ENCODE results near the gene CLTRN. TPM values are rescaled to one million over a fixed set of nuclear protein-coding genes. Genes with fewer than 3 reads are reported as not detected.
A peak's percentile ranks its signal among the peaks of the same experiment; 100 is the strongest.
"Not testable (repeated sequence)": the region's sequence is repeated elsewhere in the genome, so short reads cannot be mapped to it uniquely, and the experiment has no call there.

Gene CLTRN
- total RNA-seq, 6 experiments from 2014 or later: 8.8 to 14.0 (median 10.2) TPM

DNA sequence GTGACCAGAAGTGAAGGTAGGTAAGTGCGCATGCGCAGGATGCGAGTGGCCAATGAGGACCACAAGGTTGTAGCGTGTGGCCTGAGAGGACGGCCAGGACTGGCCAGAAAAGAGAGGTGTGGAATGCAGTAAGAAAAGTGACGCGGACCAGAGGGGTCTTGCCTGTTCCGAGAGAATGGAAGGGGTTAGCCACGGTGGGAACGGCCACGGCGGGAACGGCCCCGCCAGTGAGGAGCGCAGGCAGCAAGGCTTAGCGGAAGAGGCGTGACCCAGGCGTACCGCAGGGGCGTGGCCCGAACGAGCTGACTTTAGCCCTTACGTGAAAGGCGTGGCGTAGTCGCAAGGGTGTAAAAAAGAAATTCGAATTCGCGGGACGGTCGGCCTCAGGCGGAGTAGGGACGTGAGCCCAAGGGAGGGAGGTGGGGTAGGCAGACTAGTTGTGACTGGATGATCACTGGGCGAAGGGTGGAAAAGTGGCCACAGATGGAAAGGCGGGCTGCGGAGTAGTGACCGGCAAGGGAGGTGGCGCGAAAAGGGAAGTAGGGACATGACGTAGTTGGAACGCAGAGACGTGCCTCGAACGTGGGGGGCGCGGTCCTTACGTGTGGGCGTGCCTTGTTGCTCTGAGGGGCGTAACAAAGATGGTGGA is 10.4 kb upstream of the CLTRN start:
- ATAC-seq (peak; percentile 90 to 92 (median 92)), DNase-seq (peak; percentile 92 to 96 (median 96))
- peak; percentile 65 for TF ChIP-seq POLR2A (IDR thresholded peaks at IDR 0.05)
- TF ChIP-seq, protein P1, sequence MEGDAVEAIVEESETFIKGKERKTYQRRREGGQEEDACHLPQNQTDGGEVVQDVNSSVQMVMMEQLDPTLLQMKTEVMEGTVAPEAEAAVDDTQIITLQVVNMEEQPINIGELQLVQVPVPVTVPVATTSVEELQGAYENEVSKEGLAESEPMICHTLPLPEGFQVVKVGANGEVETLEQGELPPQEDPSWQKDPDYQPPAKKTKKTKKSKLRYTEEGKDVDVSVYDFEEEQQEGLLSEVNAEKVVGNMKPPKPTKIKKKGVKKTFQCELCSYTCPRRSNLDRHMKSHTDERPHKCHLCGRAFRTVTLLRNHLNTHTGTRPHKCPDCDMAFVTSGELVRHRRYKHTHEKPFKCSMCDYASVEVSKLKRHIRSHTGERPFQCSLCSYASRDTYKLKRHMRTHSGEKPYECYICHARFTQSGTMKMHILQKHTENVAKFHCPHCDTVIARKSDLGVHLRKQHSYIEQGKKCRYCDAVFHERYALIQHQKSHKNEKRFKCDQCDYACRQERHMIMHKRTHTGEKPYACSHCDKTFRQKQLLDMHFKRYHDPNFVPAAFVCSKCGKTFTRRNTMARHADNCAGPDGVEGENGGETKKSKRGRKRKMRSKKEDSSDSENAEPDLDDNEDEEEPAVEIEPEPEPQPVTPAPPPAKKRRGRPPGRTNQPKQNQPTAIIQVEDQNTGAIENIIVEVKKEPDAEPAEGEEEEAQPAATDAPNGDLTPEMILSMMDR (IDR thresholded peaks at IDR 0.05): no peak
- no peaks in the 10 kb centered on the region for H3K9me3 ChIP-seq
- H3K4me3 ChIP-seq: peak overlapping the region; percentile 69 to 85 (median 82)
- 4% methylated on average over 46 of the region's 49 CpGs for WGBS (ENCODE audit: insufficient coverage, low coverage, low lambda C conversion rate, missing lambda C conversion rate)
- no peaks in the 10 kb centered on the region for H3K36me3 ChIP-seq
- intact Hi-C loops (cut with DNase I): no loop called here
- H3K4me1 ChIP-seq: peaks cover 0 to 21% (median 5%) of the 10 kb centered on the region in 4 donors
- H3K27me3 ChIP-seq: no peaks in the 10 kb centered on the region
- peak overlapping the region; percentile 87 to 97 (median 97) for H3K27ac ChIP-seq

DNA sequence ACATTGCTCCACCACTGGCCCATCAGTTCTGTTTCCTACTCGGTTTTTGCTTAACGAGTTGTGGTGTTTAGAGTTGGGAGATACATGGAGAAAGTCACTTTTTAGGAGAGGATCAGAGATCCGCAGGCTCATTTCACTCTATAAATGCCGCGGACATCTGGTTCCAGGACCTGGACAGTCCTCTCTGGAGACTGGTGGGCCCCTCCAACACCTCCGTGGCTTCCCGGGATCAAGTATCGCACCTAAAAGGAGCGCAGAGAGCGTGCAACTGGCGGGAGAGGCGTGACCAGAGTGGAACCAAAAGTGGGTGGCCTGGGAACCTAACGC is 9.9 kb upstream of the CLTRN start:
- intact Hi-C loops (cut with DNase I): no loop called here
- Histone ChIP-seq H3K27ac (peak overlapping the region; percentile 87 to 97 (median 97)), H3K4me1 (peaks cover 0 to 21% (median 5%) of the 10 kb centered on the region in 4 donors), H3K36me3 (no peaks in the 10 kb centered on the region), H3K9me3 (no peaks in the 10 kb centered on the region), H3K4me3 (peak overlapping the region; percentile 69 to 85 (median 82)), H3K27me3 (no peaks in the 10 kb centered on the region)
- DNase-seq: no peak
- ATAC-seq: no peak
- no peak for TF ChIP-seq POLR2A (IDR thresholded peaks at IDR 0.05)
- TF ChIP-seq, protein P1 (IDR thresholded peaks at IDR 0.05): no peak
- WGBS (ENCODE audit: insufficient coverage, low coverage, low lambda C conversion rate, missing lambda C conversion rate): 2% methylated on average over 10 of the region's 13 CpGs

DNA sequence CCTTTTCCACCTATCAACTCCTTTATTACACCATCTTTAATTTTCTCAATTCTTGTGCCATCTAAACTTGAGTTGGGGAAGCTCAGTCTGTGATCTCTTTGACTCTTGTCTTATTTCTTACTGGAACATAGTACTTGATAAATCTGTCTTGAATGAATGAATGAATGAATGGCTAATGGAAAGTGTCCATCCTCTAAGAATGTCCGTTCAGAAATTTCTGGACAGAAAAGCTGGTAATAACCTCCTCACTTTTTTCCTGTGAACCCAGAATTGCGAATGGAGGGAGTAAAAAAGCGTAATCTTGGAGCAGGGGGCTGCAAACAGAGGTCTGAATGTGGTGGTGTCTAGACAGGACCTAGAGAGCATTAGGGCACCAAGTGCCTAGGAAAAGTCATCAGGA is 9.4 kb upstream of the CLTRN start:
- intact Hi-C loops (cut with DNase I): no loop called here

DNA sequence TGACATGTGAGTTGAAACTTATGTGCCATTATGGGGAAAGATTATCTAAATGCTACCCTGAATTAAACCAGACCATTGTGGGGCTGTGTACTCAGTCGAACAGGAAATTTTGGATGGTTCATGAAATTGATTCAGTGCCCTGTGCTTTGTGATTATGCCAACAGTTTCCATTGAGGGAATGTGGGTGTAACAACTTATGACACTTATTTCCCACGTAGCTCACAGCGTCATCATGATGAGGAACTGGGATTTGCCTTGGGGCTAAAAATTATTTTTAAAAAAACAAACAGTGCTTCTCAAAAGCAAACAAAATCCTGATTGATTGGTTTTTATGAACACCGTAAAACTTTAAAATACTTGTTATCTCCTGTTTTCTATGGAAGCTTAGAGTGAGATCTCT is 8.3 kb upstream of the CLTRN start:
- no peaks in the 10 kb centered on the region for H3K9me3 ChIP-seq
- DNase-seq (no peak), ATAC-seq (no peak)
- H3K4me3 ChIP-seq: no peak overlapping the region
- TF ChIP-seq, protein P1 (IDR thresholded peaks at IDR 0.05): no peak
- TF ChIP-seq POLR2A (IDR thresholded peaks at IDR 0.05): no peak
- 56% methylated on average over 4 of the region's 4 CpGs for WGBS (ENCODE audit: insufficient coverage, low coverage, low lambda C conversion rate, missing lambda C conversion rate)
- no peaks in the 10 kb centered on the region for H3K36me3 ChIP-seq
- H3K27ac ChIP-seq: no peak overlapping the region
- H3K4me1 ChIP-seq: peaks cover 0 to 21% (median 5%) of the 10 kb centered on the region in 4 donors
- H3K27me3 ChIP-seq: peaks cover 0 to 3% of the 10 kb centered on the region in 2 donors
- intact Hi-C loops (cut with DNase I): no loop called here

More for the DNA sequence above, 9.4 kb upstream of the CLTRN start:
- H3K4me3 ChIP-seq: peak overlapping the region; percentile 69 to 85 (median 82)
- peaks cover 0 to 21% (median 5%) of the 10 kb centered on the region in 4 donors for H3K4me1 ChIP-seq
- DNase-seq (no peak), ATAC-seq (no peak)
- 41% methylated on average over 3 of the region's 3 CpGs for WGBS (ENCODE audit: insufficient coverage, low coverage, low lambda C conversion rate, missing lambda C conversion rate)
- peak overlapping the region; percentile 87 to 97 (median 97) for H3K27ac ChIP-seq
- H3K9me3 ChIP-seq: no peaks in the 10 kb centered on the region
- no peaks in the 10 kb centered on the region for H3K36me3 ChIP-seq
- TF ChIP-seq POLR2A (IDR thresholded peaks at IDR 0.05): no peak
- no peaks in the 10 kb centered on the region for H3K27me3 ChIP-seq

DNA sequence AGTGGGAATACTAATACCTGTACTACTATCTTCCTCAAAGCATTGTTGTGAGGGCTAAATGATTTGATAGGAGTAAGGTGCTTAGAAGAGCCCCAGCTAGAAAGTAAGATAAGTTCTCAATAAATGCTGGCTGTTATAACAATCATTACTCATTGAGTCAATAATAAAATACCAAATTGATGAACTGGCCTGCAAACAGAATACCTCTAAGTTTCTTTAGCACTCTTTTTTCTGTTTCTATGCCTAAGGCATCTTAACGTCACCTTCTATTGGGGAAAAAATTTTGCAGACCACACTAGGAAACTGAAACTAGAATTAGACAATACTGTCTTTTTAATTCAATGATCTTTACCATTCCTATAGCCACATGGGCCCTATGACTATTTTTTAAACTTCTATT is 1.2 kb downstream of the CLTRN start:
- WGBS (ENCODE audit: insufficient coverage, low coverage, low lambda C conversion rate, missing lambda C conversion rate): 30% methylated on average over 1 of the region's 1 CpG
- Histone ChIP-seq H3K27ac (no peak overlapping the region), H3K4me1 (no peaks in the 10 kb centered on the region), H3K27me3 (peaks cover 0 to 8% of the 10 kb centered on the region in 2 donors), H3K36me3 (no peaks in the 10 kb centered on the region), H3K9me3 (no peaks in the 10 kb centered on the region), H3K4me3 (no peak overlapping the region)
- intact Hi-C loops (cut with DNase I): no loop called here
- DNase-seq (no peak), ATAC-seq (peak in 1 of 4 donors; percentile 31)
- TF ChIP-seq POLR2A (IDR thresholded peaks at IDR 0.05): no peak
- TF ChIP-seq, protein P1 (IDR thresholded peaks at IDR 0.05): no peak

DNA sequence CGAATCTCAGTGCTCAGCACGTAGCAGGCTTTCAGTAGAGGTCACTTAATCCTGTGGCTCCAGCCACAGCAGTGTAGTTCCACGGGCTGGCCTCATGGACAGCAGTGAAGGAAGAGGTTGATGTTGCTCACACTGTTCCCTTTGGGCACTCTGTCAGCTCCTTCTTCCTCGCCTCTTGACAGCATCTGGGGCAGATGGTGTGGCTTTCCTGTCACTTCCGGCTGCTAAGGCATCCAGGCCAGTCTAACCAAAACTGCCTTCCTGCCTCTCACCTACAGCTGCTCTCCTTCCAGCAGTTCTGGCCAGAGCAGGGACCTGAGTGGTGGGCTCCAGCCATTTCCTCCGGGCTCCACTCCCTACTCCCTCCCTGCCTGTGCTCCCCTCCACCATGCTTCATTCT is 9.8 kb downstream of the CLTRN start:
- not testable (repeated sequence) for H3K4me3 ChIP-seq
- 54% methylated on average over 3 of the region's 6 CpGs for WGBS (ENCODE audit: insufficient coverage, low coverage, low lambda C conversion rate, missing lambda C conversion rate)

More for the DNA sequence above, 9.8 kb downstream of the CLTRN start:
- not testable (repeated sequence) for H3K27ac ChIP-seq, H3K27me3 ChIP-seq, H3K36me3 ChIP-seq, H3K4me1 ChIP-seq, DNase-seq, H3K9me3 ChIP-seq, ATAC-seq
- intact Hi-C loops (cut with DNase I): loop anchor here in 1 of 2 donors (5.0 kb wide), 1 partner anchor 73 kb away; no protein-coding TSS in a partner anchor
